22Rv1 (cell line): Measurements from ENCODE around the gene TMEM200A.

Source experiments
- ZFX ChIP-seq: fragments of 450-650 bp; IDR thresholded peaks from 2 replicates; pipeline ENCODE4 v1.6.1; 2017; ENCODE audit warnings: antibody characterized with exemption, borderline replicate concordance
- TF ChIP-seq, protein P1 (sequence below): fragments of 450-650 bp; IDR thresholded peaks from 2 replicates; pipeline ENCODE4 v1.5.1; 2017; ENCODE audit warnings: mild to moderate bottlenecking

- TF ChIP-seq, protein P1, sequence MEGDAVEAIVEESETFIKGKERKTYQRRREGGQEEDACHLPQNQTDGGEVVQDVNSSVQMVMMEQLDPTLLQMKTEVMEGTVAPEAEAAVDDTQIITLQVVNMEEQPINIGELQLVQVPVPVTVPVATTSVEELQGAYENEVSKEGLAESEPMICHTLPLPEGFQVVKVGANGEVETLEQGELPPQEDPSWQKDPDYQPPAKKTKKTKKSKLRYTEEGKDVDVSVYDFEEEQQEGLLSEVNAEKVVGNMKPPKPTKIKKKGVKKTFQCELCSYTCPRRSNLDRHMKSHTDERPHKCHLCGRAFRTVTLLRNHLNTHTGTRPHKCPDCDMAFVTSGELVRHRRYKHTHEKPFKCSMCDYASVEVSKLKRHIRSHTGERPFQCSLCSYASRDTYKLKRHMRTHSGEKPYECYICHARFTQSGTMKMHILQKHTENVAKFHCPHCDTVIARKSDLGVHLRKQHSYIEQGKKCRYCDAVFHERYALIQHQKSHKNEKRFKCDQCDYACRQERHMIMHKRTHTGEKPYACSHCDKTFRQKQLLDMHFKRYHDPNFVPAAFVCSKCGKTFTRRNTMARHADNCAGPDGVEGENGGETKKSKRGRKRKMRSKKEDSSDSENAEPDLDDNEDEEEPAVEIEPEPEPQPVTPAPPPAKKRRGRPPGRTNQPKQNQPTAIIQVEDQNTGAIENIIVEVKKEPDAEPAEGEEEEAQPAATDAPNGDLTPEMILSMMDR = no peak
- no peak for TF ChIP-seq ZFX
Measured at GRCh38 chr6:130435181-130435580, 69.4 kb downstream of the TMEM200A start.
